GM12891 (cell line): ENCODE measurements around the gene GPR37L1.

Experiments used
- POLR2A ChIP-seq: IDR thresholded peaks from 2 replicates; pipeline ENCODE4 v1.6.1; 2011; ENCODE audit warnings: low read depth, low read length, control low read depth
- POLR2AphosphoS5 ChIP-seq: IDR thresholded peaks from 2 replicates; pipeline ENCODE4 v1.6.1; 2011; ENCODE audit warnings: low read depth, low read length, control low read depth
- SPI1 ChIP-seq: IDR thresholded peaks from 2 replicates; pipeline ENCODE4 v1.6.1; 2011; ENCODE audit warnings: low read depth, low read length, control low read depth
- TAF1 ChIP-seq: IDR thresholded peaks from 2 replicates; pipeline ENCODE4 v1.6.1; 2011; ENCODE audit warnings: low read depth, low read length, control low read depth

DNA sequence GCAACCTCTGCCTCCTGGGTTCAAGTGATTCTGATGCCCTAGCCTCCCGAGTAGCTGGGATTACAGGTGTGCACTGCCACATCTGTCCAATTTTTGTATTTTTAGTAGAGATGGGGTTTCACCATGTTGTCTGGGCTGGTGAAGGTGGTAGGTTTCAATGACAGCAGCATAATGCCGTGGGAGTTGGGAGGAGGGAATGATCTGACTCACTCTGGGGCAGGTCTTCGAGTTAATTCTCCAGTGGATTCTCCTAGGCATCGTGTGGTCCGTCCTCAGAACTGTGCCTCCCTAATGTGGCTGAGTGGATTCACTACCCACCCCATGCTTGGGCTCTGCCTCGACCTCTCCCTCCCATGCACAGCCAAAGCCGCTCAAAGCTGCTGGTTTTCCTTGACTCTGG, 1.7 kb upstream of the GPR37L1 start:
- TF ChIP-seq POLR2AphosphoS5 (no peak), POLR2A (no peak), TAF1 (no peak), SPI1 (no peak)
